Pulmonary artery endothelial cell (primary cell): ENCODE data around the gene TSEN2. TPM values are rescaled to one million over a fixed set of nuclear protein-coding genes. Genes with fewer than 3 reads are reported as not detected.
"Not testable (repeated sequence)": the region's sequence is repeated elsewhere in the genome, so short reads cannot be mapped to it uniquely, and the experiment has no call there.

ENCODE experiments used
- DNase-seq: peaks from one replicate; pipeline ENCODE4 v3.0.0-alpha.2; 2011; ENCODE audit warnings: low read depth, low spot score
- total RNA-seq: library from RNA; depleted of rRNA; stranded (reverse); fragments of >200 nt; gene quantifications from 2 replicates; pipeline ENCODE4 v1.2.3, GENCODE V29; 2014

TSEN2 gene
- total RNA-seq, 1 donor from 2014 or later: 18.5 TPM

GRCh38 chr3:12451960-12452359 is 32.3 kb upstream of the TSEN2 start:
- DNase-seq: no peak

GRCh38 chr3:12452361-12453330 is 31.6 kb upstream of the TSEN2 start:
- DNase-seq: no peak

- DNase-seq: no peak
Measured at GRCh38 chr3:12454076-12454815, 30.0 kb upstream of the TSEN2 start.

GRCh38 chr3:12454816-12455121 is 29.5 kb upstream of the TSEN2 start:
- no peak for DNase-seq

GRCh38 chr3:12455740-12456139 is 28.5 kb upstream of the TSEN2 start:
- no peak for DNase-seq

- DNase-seq: no peak
Measured at GRCh38 chr3:12456441-12456840, 27.8 kb upstream of the TSEN2 start.

GRCh38 chr3:12457380-12457779 is 26.9 kb upstream of the TSEN2 start:
- not testable (repeated sequence) for DNase-seq

GRCh38 chr3:12458901-12459300 is 25.4 kb upstream of the TSEN2 start:
- no peak for DNase-seq

GRCh38 chr3:12460127-12460526 is 24.2 kb upstream of the TSEN2 start:
- no peak for DNase-seq

GRCh38 chr3:12461097-12461649 is 23.1 kb upstream of the TSEN2 start:
- no peak for DNase-seq

- DNase-seq: no peak
Measured at GRCh38 chr3:12462159-12462947, 21.9 kb upstream of the TSEN2 start.

- no peak for DNase-seq
Measured at GRCh38 chr3:12463686-12464085, 20.6 kb upstream of the TSEN2 start.

GRCh38 chr3:12464181-12464580 is 20.1 kb upstream of the TSEN2 start:
- DNase-seq: no peak

- DNase-seq: no peak
Measured at GRCh38 chr3:12465151-12465835, 19.0 kb upstream of the TSEN2 start.

- DNase-seq: no peak
Measured at GRCh38 chr3:12465836-12466225, 18.4 kb upstream of the TSEN2 start.

- no peak for DNase-seq
Measured at GRCh38 chr3:12467746-12468145, 16.5 kb upstream of the TSEN2 start.

GRCh38 chr3:12468276-12468675 is 16.0 kb upstream of the TSEN2 start:
- DNase-seq: no peak

- no peak for DNase-seq
Measured at GRCh38 chr3:12468757-12469156, 15.5 kb upstream of the TSEN2 start.

- not testable (repeated sequence) for DNase-seq
Measured at GRCh38 chr3:12469222-12469621, 15.1 kb upstream of the TSEN2 start.

- no peak for DNase-seq
Measured at GRCh38 chr3:12470111-12470510, 14.2 kb upstream of the TSEN2 start.

GRCh38 chr3:12470680-12471079 is 13.6 kb upstream of the TSEN2 start:
- DNase-seq: no peak
